AG09319 (cell line): ENCODE measurements around the gene PPP2R2B.

Source experiments
- DNase-seq: peaks from one replicate; pipeline ENCODE4 v3.0.0-alpha.2; 2010; ENCODE audit warnings: low read depth; ENCODE audit errors: extremely low read depth
- TF ChIP-seq, protein P1 (sequence below): IDR thresholded peaks from 2 replicates; pipeline ENCODE4 v1.5.1; 2011; ENCODE audit warnings: low read depth, mild to moderate bottlenecking, inconsistent platforms, low read length, moderate library complexity

PPP2R2B gene

DNA sequence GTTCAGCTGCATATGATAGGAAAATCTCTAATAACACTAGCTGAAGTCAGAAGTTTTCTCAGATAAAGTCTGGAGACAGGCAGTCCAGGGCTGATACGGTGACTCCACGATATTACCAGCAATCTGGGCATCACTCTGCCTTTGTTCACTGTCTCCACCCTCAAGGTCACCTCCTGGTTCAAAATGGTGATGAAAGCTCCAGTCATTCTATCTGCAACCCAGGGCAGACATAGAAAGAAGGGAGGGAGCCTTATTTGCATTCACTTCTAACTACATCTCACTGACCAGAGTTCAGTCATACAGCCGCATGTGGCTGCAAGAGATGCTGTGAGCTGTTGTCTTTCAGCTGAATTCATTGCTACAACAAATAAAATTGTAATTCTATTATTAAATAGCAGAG lies 340.1 kb downstream of the PPP2R2B start:
- TF ChIP-seq, protein P1, sequence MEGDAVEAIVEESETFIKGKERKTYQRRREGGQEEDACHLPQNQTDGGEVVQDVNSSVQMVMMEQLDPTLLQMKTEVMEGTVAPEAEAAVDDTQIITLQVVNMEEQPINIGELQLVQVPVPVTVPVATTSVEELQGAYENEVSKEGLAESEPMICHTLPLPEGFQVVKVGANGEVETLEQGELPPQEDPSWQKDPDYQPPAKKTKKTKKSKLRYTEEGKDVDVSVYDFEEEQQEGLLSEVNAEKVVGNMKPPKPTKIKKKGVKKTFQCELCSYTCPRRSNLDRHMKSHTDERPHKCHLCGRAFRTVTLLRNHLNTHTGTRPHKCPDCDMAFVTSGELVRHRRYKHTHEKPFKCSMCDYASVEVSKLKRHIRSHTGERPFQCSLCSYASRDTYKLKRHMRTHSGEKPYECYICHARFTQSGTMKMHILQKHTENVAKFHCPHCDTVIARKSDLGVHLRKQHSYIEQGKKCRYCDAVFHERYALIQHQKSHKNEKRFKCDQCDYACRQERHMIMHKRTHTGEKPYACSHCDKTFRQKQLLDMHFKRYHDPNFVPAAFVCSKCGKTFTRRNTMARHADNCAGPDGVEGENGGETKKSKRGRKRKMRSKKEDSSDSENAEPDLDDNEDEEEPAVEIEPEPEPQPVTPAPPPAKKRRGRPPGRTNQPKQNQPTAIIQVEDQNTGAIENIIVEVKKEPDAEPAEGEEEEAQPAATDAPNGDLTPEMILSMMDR, result no peak
- no peak for DNase-seq

- TF ChIP-seq, protein P1, result no peak
- no peak for DNase-seq
These were observed 344.7 kb downstream of the PPP2R2B start for GRCh38 chr5:146533882-146534281.

DNA sequence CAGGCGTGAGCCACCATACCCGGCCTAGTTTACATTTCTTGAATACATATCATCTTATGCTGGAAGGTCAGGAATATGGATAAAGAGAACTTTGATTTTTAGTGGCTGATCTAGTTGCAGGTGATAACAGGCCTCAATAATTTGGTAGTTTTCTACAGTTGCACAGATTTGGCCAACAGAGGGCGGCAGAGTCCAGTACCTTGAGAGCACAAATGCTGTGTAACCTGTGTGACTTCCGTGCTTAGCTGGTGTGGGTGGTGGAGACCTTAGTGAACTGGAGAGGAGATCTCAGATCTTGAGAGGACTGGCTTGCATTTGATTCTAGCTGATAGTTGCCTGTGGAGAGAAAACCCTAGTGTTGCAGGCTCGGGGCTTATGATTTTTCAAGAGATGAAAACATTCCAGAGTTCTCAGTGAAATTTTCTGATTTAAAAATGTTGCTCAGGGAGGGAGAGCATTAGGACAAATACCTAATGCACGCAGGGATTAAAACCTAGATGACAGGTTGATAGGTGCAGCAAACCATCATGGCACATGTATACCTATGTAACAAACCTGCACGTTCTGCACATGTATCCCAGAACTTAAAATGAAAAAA lies 345.2 kb downstream of the PPP2R2B start:
- TF ChIP-seq, protein P1, result peak; percentile 92
- peak; percentile 15 for DNase-seq
